HG02610 (cell line): ENCODE data around the gene VDAC1.
A peak's percentile ranks its signal among the peaks of the same experiment; 100 is the strongest.

Experiments
- ATAC-seq: cut with Tn5 transposase; IDR thresholded peaks from one replicate; pipeline ENCODE4 v1.9.1; 2021; ENCODE audit warnings: mild to moderate bottlenecking, moderate library complexity; ENCODE audit not compliant: unreplicated experiment

Gene VDAC1, protein sequence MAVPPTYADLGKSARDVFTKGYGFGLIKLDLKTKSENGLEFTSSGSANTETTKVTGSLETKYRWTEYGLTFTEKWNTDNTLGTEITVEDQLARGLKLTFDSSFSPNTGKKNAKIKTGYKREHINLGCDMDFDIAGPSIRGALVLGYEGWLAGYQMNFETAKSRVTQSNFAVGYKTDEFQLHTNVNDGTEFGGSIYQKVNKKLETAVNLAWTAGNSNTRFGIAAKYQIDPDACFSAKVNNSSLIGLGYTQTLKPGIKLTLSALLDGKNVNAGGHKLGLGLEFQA

DNA sequence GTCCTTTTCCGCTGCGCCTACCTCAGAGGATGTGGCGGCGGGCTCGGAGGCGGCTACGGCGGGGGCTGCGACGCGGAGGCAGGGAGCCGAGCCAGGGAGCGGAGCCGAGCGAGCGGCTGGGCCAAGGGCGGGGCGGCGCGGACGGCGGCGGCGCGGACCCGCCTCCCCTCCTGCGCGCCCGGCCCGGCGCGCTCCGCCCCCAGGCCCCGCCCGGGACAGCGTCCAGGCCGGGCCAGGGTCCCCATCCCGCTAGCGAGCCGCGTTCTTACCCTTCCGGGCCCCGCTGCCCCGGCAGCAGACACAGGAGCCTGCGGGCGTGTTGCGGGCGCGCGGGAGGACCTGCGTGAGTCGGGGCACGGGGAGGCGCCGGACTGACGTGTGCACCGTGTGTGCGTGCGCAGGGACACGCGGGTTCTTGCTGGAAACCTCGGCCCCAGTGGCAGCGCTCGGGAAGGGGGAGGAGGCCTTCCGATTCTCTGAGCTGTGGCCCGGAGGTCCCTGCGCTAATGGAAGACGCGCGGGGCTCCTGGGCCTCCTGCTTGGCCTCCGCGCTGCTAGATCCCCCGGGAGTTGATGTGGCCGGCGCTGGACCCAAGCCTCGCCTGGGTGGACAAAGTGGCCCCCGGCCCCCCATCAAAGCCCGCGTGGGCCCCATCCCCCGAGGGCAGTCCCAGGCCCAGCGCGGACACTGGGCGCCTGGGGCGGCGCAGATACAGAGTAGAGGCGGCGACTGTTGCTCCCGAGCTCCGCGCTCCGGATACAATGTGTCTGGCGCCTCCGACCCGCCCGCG, at the start of gene VDAC1:
VDAC1 (minus strand) TSS at position 350 of the 791 bp plus-strand sequence. CDS start 11,963 bp downstream, outside the sequence.
- peak; percentile 73 for ATAC-seq

DNA sequence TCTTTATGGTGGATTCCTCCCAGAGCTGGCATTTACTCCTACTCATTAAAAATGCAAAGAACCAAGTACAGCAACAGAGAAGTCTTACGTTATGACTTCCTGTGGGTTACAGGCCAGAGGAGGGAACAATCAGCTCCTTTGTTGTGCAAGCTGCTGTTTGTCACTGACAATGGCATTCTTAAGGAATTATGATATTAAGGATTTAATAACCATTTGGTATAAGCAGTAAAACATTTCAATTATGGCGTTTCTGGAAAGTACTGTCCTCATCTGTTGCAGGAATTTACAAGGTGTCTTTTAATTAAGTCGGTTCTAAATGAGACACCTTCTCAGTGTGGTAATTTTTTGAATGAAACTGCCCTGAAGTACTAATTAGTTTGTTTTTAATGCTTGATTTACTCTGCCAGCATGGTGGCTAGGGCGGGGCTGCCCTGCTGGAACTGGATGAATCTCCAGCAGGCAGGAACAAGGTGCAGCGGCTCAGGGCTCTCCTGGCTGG, 49.1 kb upstream of the VDAC1 start:
- ATAC-seq: no peak

DNA sequence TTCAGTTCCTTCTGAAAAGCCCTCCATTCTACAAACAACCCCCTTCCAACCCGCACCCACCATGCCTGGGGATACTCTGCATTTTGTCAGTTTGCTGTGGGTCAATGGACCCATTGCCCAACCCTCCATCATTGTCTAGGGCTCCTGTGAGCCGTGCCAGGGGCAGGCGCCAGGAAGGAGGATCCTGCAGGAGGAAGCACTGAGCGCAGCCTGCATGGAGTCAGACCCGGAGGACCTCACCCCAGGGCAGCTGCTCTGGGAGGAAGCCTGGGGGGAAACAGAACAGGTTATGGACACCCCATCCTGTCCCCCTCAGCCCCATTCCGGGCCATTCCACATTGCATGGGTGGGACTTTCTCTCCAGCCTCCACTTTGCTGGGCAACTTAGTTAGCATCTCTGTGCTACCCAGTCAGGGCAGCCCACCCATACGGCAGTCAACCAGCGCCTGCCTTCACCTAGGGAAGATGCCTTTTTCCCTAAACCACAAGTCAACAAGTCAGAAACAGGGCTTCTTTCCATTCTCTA, 48.6 kb upstream of the VDAC1 start:
- ATAC-seq: no peak

DNA sequence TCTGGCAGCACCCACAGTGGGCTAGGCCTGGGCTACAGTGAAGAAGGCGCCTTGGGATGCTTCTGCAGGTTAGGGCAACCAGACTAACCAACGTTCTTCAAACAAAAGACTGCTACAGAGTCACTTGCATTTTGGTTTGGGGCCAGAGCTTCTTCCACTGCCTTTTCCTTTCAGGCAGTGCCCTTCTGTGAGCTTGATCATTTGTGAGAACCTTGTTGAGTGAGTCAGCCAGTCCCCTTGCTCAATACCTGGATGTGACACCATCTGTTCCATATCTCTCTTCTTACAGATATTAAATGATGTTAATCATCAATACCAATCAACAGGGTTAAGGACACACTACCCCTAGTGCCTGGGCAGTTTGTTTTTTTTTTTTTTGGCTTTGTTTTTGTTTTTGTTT, 46.5 kb upstream of the VDAC1 start:
- no peak for ATAC-seq

DNA sequence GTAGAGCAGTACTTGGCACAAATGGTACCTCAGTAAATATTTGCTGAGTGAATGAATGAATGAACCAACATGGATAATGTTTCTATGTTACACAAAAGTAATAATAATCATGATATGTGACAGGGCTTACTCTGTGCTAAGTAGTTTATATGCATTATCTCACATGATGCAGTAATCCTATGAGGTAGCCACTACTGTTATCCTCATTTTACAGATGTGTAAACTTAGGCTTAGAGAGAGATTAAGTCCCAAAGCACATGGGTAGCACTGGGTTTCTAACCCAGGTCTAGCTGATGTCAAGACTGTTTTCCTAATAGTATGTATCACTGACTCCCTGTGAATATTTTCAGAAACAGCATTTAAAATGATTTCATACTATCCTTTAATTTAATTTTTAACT, 44.1 kb upstream of the VDAC1 start:
- ATAC-seq: no peak

DNA sequence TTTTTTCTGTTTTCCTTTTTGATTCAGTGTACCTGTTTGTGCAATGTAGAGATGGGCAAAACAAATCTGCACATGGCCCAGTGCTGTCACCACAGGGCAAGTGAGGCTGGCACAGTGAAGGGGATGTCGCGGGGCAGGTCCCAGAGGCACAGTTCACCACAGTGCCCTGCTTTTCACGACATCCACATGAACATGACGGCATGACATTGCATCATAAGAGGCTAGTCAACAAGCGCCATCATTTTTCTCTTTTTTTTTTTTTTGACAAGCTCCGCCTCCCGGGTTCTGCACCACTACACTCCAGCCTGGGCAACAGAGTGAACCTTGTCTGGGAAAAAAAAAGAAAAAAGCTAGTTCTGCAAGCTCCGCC, 42.9 kb upstream of the VDAC1 start:
- ATAC-seq: no peak

DNA sequence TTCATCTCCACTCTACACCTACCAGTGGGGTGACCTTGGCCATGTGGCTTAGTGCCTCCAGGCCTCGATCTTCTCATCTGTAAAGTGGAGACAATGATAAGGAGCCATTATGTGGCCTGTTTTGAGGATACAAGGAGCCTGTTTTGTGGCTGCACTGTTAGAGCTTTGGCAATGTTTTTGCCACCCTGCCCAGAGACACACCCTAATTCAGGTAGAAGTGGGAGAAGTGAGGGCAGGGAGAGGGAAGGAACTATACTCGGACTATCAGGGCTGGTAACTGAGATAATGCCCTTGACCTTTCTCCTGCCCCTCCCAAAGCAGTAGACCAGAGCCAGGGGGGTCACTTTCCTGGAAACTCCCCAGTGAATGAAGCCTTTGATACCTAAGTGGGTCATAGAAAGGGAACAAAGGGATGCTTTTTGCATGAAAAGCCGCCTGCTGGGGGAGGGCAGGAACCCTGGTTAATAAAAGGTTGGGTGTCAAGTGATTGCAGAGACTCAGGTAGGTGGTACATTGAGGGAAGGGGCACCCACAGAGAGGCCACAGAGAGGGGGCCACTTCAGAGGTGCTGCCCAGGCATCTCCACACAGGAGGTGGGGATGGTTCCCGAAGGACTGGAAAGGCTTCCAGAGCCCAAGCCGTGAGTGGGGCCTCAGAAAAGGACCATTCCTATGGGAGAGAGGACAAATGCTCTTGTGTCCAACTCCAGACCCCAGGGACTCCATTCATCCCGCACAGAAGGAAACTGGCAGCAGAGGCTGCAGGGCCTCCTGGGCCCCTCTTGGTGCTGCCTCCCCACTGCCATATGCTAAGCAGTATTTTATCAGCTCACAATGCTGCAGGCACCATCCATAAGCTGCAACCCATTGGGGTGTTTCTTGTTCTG, 42.3 kb upstream of the VDAC1 start:
- ATAC-seq: no peak

DNA sequence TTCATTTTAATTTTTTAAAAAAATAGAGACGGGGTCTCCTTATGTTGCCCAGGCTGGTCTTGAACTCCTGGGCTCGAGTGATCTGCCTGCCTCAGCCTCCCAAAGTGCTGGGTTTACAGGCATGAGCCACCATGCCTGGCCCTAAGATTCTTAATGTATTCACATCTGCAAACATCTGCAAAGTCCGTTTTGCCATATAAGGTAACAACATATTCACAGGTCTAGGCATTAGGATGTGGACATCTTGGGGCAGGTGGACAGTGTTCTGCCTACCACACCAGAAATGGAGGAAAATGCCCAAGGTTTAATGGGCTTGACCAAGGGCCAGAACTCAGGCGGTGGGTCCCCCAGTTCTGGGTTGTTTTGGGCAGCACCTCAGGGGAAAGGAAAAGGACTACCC, 41.6 kb upstream of the VDAC1 start:
- no peak for ATAC-seq

DNA sequence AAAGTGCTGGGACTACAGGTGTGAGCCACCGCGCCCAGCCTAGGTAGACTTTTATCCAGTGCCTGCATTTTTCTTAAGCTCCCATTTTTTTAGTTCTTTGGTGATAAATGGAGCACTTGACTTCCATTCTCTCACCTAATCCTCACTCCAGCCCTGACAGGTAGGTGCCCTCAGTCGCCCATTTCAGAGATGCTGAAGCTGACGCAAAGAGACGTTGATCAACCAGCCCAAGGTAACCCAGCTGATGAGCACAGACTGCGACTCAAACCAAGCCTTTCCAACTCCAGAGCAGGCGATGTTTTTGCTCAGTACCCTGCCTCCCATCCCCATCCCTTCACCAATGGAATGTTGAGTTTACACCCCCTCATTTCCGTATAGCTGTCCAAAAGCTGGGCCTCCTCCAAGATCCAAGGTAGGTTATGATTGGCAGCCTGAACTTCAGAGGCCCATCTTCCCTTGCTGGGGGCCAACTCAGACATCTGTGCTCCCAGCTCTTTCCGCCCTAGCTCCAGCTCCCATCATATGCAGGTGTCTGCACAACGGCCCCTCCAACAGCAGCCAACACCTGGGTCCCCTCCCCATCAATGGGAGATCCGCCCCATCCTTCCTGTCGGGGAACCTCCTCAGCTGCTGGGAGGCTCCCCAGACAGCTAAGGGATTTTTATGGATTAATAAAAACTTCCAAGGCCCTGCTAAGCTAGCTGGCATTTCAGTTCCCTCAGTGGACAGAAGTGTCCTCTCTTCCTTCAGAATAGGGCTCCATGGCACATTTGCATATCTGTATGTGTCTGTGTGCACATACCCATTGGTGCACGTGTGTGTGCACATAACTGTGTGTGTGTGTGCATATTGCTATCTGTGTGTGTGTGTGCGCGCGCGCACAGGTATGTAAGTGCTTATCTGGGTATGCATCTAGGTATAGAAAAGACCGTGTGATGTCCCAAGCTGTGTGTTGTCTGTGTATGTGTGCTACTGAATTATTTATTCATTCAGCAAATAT, 39.3 kb upstream of the VDAC1 start:
- ATAC-seq: no peak

DNA sequence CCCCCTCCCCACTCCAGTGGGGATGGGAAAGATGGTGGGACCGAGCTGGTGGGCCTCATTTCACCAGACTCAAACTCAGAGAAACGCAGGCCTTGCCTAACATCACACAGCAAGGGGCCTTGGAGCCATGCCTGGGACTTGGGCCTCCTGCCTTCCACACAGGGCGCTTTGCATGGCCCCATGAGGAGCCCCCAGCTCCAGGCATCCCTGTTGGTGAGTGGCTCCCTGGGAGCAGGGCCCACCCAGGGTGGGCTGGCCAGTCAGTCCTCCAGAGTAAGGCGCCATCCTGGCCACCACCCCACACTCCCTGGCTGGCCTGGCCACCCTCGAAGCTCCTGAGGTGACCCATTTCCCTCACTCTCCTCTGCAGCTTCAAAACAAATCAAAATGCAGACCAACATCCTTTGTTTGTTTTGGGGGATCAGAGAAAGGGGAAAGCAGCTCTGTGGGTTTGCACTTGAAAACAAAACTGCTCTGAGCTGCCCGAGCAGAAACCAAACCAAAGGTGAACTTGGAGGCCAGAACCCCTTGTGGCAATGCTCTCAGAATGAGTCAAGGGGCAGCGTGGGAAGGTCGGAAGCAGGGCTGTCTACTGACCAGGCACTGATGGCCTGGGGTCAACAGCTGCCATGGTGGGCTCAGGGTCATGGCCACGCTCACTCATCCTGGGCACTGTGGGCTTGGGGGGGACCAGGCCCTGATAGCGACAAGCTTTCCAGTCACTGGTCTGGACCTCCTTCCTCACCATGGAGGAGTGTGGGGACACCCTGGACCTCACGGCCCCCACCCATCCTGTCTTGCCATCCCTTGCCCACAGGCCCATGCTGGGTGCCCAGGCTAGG, 37.0 kb upstream of the VDAC1 start:
- ATAC-seq: peak; percentile 59

DNA sequence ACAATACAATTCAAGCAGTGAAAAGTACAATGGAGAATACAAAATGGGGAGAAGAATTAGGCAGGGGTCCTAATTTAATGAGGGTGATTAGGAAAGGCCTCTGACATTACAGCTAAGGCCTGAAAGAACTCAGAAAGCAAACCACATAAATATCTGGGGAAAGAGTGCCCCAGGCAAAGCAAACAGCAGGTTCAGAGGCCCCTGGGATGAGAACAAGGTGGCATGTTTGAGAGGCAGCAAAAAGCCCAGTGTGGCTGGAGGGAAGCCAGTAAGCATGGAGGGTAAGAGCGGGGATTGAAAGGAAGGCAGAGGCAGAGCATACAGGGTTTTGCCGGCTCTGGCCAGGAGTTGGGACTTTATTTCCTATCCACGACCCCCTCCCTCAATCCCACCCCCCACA, 33.4 kb upstream of the VDAC1 start:
- ATAC-seq: no peak

DNA sequence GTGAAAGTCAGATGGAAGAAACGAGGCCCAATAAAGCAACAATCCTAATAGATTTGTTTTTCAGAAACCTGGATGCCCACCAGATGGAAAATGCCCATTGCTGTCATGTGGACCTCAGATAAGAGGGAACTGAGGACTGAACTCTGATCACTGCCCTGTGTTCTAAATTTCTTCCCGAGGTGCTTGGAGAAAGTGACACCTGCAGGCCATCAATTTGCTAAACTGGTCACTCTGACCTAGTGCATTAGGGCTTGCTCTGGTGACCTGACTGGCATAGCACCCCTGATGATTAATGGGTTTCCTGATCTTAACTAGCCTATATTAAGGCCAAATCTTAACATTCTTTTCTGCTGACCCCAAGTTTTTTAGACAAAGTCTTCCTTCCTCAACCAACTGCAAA, 32.4 kb upstream of the VDAC1 start:
- ATAC-seq: no peak

DNA sequence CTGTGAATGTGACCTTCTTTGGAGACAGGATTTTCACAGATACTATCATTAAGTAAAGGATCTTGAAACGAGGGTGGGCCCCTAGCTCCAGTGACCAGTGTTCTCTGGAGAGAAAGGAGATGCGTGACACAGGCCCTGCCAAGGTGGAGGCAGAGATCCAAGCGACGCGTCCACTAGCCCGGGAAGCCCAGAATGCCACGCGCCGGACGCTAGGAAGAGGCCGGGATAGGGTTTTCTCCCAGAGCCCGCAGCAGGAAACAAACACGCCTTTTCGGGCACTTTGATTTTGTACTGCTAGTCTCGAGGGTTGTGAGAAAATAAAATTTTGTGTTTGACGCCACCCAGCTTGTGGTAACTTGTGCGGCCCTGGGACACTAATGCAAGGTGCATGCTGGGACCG, 29.6 kb upstream of the VDAC1 start:
- no peak for ATAC-seq

DNA sequence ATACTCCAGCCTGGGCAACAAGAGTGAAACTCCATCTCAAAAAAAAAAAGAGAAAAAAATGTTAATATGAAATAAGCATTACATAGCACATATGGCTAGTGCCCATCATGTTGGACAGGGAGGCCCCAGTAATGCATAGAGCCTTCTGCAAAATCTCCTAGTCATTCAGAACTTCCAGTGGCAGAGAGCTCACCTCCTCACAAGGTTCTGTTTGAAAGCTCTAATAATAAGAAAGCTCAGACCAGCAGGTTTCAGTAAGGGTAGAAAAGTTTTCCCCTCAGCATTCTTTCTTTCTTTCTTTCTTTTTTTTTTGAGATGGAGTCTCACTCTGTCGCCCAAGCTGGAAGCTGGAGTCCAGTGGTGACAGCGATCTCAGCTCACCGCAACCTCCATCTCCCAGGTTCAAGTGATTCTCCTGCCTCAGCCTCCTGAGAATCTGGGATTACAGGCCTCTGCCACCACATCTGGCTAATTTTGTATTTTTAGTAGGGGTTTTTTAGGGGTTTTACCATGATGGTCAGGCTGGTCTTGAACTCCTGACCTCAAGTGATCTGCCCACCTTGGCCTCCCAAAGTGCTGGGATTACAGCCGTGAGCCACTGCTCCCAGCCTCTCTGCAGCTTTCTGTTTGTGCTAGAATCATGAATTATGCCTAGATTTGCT, 25.7 kb upstream of the VDAC1 start:
- peak; percentile 79 for ATAC-seq

DNA sequence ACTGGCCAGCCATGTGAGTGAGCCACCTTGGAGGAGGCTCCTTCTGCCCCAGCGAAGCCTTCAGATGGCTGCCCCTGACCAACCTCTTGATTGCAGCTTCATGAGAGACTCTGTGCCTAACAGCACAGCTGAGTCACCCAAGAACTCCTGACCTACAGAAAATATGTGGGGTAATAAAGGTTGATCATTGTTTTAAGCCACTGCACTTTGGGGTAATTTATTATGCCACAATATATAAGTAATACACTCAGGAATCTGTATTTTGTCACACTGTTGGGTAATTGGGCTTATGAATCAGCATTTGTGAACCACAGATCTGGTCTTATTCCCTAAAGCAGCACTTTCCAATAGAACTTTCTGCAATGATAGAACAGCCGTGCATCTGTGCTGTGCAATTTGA, 24.4 kb upstream of the VDAC1 start:
- no peak for ATAC-seq

DNA sequence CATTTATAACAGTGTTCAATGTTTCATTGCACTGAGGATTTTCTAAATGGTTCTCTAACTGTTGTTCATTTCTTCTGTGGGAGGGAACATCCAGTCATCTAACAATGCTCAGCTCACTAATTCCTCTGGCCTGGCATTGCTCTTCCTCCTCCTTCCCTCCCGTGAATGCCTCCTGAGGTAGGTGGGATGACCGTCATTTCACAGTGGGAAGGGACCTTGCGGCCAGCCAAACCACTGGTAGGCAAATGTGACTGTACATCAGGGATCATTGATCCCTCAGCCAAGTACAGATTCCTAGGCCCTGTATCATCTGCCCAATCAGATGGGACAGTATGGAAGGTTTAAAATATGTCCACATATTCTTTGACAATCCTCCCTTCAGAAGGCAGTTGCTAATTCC, 23.7 kb upstream of the VDAC1 start:
- no peak for ATAC-seq

DNA sequence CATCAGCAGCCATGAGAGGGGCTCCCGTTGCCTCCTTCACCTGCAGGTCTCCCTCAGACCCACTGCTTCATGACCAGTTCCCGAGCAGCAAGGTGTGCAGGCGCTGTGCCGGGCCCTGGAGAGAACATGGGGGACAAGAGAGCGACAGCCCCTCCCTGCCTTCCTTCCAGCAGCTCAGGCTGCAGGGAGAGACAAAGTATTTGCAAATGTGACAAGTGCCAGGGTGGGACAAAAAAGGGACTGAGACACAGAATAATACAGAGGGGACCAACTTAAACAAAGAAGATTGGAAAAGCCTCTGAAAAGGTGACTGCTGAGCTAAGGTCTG, 22.5 kb upstream of the VDAC1 start:
- ATAC-seq: no peak

DNA sequence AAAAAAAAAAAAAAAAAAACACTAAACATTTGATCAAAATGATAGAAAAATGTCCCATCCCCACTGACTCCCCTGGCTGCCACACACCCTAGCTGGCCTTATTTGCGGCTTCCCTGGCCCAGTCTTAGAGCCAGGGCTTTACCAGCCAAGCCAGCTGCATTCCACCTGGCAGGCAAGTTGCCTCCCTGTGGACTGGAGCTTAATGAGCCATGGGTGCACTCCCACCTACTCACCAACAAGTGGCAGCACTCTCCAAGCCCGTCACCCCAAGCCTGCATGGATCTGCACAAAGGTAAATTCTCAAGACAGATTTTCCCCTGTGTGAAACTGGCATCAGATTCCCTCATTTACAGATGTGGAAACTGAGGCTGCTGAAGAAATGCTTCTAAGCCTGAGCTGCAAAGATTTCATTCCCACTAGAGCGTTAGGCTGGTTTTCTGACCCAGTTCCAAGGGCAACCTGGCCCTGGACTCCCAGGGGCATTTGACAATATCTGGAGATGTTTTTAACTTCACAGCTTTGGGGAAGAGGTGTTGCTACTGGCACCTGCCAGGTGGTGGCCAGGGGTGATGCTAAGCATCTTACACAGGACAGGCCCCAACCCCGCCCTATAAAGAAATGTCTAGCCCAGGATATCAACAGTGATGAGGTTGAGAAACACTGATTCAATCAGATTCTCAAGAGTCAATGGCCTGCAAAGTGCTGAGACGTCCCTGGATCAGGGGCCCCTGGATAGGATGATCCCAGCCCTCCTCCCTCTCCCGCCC, 21.9 kb upstream of the VDAC1 start:
- ATAC-seq: no peak
